Natural killer cell (primary cell): ENCODE results near the gene FBL. TPM values are rescaled to one million over a fixed set of nuclear protein-coding genes. Genes with fewer than 3 reads are reported as not detected.

Experiments used
- ATAC-seq, 3 donors: fragments of 150-1000 bp in 2 of 3; fragments of 200-7000 bp in 1 of 3; cut with Tn5 transposase; 1 replicate in 1 of 3; 2 replicates in 2 of 3; pipeline ENCODE4 v1.10.0; 2021; ENCODE audit warnings: mild to moderate bottlenecking in 2 of 3, moderate library complexity in 2 of 3
- DNase-seq, 2 donors: peaks; one replicate each; pipeline versions ENCODE4 v3.0.0 to v3.0.0-alpha.2; 2013 to 2021; ENCODE audit warnings: mixed read lengths in 1 of 2
- H3K27ac ChIP-seq: one replicate; pipeline ENCODE4 v1.5.1; 2013; ENCODE audit warnings: mild to moderate bottlenecking, low read length
- H3K27me3 ChIP-seq: one replicate; pipeline ENCODE4 v1.6.1; 2013; ENCODE audit warnings: low read length; ENCODE audit not compliant: control insufficient read depth, insufficient read depth
- H3K36me3 ChIP-seq: one replicate; pipeline ENCODE4 v1.6.1; 2013; ENCODE audit warnings: low read length; ENCODE audit not compliant: control insufficient read depth, insufficient read depth
- H3K4me1 ChIP-seq: one replicate; pipeline ENCODE4 v1.6.1; 2013; ENCODE audit warnings: low read length; ENCODE audit not compliant: control insufficient read depth, insufficient read depth
- H3K4me3 ChIP-seq: one replicate; pipeline ENCODE4 v1.5.1; 2013; ENCODE audit warnings: low read length
- H3K9me3 ChIP-seq: one replicate; pipeline ENCODE4 v1.6.1; 2013; ENCODE audit warnings: low read length; ENCODE audit not compliant: control insufficient read depth, insufficient read depth
- H3K27ac Mint-ChIP-seq, 2 donors: one replicate each; pipeline ENCODE4 v1.8.0; 2022; ENCODE audit warnings: mild to moderate bottlenecking in 2 of 2, mixed read lengths in 2 of 2, moderate library complexity in 1 of 2
- H3K27me3 Mint-ChIP-seq, 2 donors: one replicate each; pipeline ENCODE4 v1.8.0; 2022; ENCODE audit warnings: low read depth in 2 of 2, mixed read lengths in 2 of 2
- H3K36me3 Mint-ChIP-seq: one replicate; pipeline ENCODE4 v1.8.0; 2022; ENCODE audit warnings: mixed read lengths
- H3K4me1 Mint-ChIP-seq, 2 donors: one replicate each; pipeline ENCODE4 v1.8.0; 2022; ENCODE audit warnings: mixed read lengths in 2 of 2
- H3K4me3 Mint-ChIP-seq: one replicate; pipeline ENCODE4 v1.8.0; 2022; ENCODE audit warnings: mild to moderate bottlenecking, moderate library complexity, mixed read lengths
- H3K9me3 Mint-ChIP-seq, 2 donors: one replicate each; pipeline ENCODE4 v1.8.0; 2022; ENCODE audit warnings: mixed read lengths in 2 of 2
- WGBS: methylation state at CpG from one replicate; pipeline ENCODE4 v1.1.7; 2013; ENCODE audit warnings: missing lambda C conversion rate; ENCODE audit not compliant: insufficient coverage; 5-methylcytosine and 5-hydroxymethylcytosine counted together
- intact Hi-C: fragments of 100-400 bp; cut with micrococcal nuclease; formaldehyde crosslinking; loops from one replicate; pipeline ENCODE4 v1.14.2; 2022
- total RNA-seq, 4 donors: library from RNA; stranded (reverse); fragments of 120-200 nt in 1 of 4; gene quantifications; one replicate each; pipeline versions ENCODE4 v1.2.3 to v1.2.4, GENCODE V29; 2013 to 2022
- TF ChIP-seq, protein P1 (sequence below): fragments of 200-600 bp; IDR thresholded peaks from one replicate; pipeline ENCODE4 v1.8.0; 2022; ENCODE audit warnings: antibody characterized with exemption

The FBL gene
- total RNA-seq, 3 donors from 2014 or later (not counting 1 experiment from before 2014, with no cell fraction given) = 181 to 213 (median 201) TPM

DNA sequence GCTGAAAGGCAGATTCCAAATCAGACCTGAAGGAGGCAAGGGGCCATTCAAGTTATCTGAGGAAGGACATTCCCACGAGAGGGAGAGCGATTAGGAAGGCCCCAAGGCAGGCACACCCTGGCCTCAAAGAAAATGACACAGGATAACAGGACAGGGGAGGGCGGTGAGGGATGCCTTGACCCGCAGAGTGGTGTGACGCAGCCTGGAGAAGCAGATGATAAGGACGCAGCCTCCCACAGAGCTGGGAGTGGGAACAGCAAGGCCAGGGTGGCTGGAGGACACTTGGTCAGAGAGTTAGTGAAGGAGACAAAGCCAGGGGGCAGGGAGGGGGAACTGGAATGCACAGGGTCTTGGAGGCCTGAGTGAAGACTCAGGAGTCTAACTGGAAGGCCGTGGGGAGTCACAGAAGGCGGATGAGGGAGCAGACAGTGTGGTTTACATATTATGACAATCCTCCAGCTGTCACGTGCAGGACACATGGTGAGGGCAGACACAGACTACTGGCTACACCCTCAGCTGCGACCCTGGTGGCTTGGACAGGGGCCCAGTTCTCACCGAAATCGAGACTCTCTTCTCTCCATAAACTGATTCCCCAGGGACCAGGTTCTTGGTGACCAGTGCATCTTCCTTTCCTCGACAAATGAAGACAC, 6.4 kb downstream of the FBL start:
- H3K4me1 Mint-ChIP-seq = peaks cover 24 to 25% of the 10 kb centered on the region in 2 donors
- TF ChIP-seq, protein P1, sequence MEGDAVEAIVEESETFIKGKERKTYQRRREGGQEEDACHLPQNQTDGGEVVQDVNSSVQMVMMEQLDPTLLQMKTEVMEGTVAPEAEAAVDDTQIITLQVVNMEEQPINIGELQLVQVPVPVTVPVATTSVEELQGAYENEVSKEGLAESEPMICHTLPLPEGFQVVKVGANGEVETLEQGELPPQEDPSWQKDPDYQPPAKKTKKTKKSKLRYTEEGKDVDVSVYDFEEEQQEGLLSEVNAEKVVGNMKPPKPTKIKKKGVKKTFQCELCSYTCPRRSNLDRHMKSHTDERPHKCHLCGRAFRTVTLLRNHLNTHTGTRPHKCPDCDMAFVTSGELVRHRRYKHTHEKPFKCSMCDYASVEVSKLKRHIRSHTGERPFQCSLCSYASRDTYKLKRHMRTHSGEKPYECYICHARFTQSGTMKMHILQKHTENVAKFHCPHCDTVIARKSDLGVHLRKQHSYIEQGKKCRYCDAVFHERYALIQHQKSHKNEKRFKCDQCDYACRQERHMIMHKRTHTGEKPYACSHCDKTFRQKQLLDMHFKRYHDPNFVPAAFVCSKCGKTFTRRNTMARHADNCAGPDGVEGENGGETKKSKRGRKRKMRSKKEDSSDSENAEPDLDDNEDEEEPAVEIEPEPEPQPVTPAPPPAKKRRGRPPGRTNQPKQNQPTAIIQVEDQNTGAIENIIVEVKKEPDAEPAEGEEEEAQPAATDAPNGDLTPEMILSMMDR = no peak
- H3K9me3 ChIP-seq = no peaks in the 10 kb centered on the region
- no peak overlapping the region for H3K4me3 Mint-ChIP-seq
- H3K36me3 Mint-ChIP-seq = no peaks in the 10 kb centered on the region
- intact Hi-C loops = no loop called here
- H3K27me3 Mint-ChIP-seq = no peaks in the 10 kb centered on the region
- H3K4me1 ChIP-seq = peaks cover 11% of the 10 kb centered on the region
- H3K27ac ChIP-seq = no peak overlapping the region
- H3K36me3 ChIP-seq = peaks cover 49% of the 10 kb centered on the region
- ATAC-seq (no peak), DNase-seq (no peak)
- H3K27me3 ChIP-seq = no peaks in the 10 kb centered on the region
- no peak overlapping the region for H3K27ac Mint-ChIP-seq
- no peaks in the 10 kb centered on the region for H3K9me3 Mint-ChIP-seq
- no peak overlapping the region for H3K4me3 ChIP-seq
- 96% methylated on average over 13 of the region's 13 CpGs for WGBS

- 96% methylated on average over 4 of the region's 4 CpGs for WGBS
- intact Hi-C loops = no loop called here
- H3K4me3 Mint-ChIP-seq = no peak overlapping the region
- ATAC-seq (no peak), DNase-seq (no peak)
- H3K4me1 Mint-ChIP-seq = peaks cover 18 to 22% of the 10 kb centered on the region in 2 donors
- Histone ChIP-seq H3K4me1 (peaks cover 11% of the 10 kb centered on the region), H3K4me3 (no peak overlapping the region), H3K9me3 (no peaks in the 10 kb centered on the region), H3K36me3 (peaks cover 53% of the 10 kb centered on the region), H3K27ac (no peak overlapping the region), H3K27me3 (no peaks in the 10 kb centered on the region)
- no peaks in the 10 kb centered on the region for H3K27me3 Mint-ChIP-seq
- no peaks in the 10 kb centered on the region for H3K9me3 Mint-ChIP-seq
- TF ChIP-seq, protein P1 = no peak
- no peak overlapping the region for H3K27ac Mint-ChIP-seq
- H3K36me3 Mint-ChIP-seq = no peaks in the 10 kb centered on the region
Observed at GRCh38 chr19:39838569-39838968, 7.6 kb downstream of the FBL start.

DNA sequence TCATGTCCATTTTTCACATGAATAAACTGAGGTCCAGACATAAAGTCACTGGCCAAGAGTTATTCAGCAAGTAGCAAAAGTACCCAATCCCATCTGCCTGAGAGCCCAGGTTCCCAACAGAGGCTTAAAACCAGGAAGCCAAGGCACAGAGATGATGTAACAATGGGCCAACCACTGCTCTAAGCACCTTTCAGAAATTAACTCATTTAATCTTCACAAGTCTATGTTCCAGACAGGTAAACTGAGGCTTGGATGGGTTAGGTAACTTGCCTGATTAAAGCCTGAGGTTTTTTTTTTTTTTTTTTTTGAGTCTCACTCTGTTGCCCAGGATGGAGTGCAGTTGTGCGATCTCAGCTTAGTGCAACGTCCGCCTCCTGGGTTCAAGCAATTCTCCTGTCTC, 8.2 kb downstream of the FBL start:
- no peaks in the 10 kb centered on the region for H3K27me3 Mint-ChIP-seq
- ATAC-seq (no peak), DNase-seq (no peak)
- peaks cover 16 to 23% of the 10 kb centered on the region in 2 donors for H3K4me1 Mint-ChIP-seq
- no peaks in the 10 kb centered on the region for H3K9me3 ChIP-seq
- H3K36me3 ChIP-seq = peaks cover 53% of the 10 kb centered on the region
- TF ChIP-seq, protein P1 = no peak
- H3K4me1 ChIP-seq = peaks cover 8% of the 10 kb centered on the region
- H3K36me3 Mint-ChIP-seq = no peaks in the 10 kb centered on the region
- 100% methylated on average over 3 of the region's 3 CpGs for WGBS
- no peaks in the 10 kb centered on the region for H3K9me3 Mint-ChIP-seq
- H3K27ac ChIP-seq = no peak overlapping the region
- H3K27me3 ChIP-seq = no peaks in the 10 kb centered on the region
- H3K27ac Mint-ChIP-seq = no peak overlapping the region
- intact Hi-C loops = no loop called here
- H3K4me3 Mint-ChIP-seq = no peak overlapping the region
- no peak overlapping the region for H3K4me3 ChIP-seq
